H1 (cell line): ENCODE measurements around the gene SEC22C. TPM values are rescaled to one million over a fixed set of nuclear protein-coding genes. Genes with fewer than 3 reads are reported as not detected.

Experiments
- ASH2L ChIP-seq: fragments of 200-600, 300-600 bp; sonication (generic); IDR thresholded peaks from one replicate; pipeline ENCODE4 v1.7.1; 2017; ENCODE audit warnings: low read length
- BACH1 ChIP-seq: IDR thresholded peaks from 2 replicates; pipeline ENCODE4 v1.6.1; 2012; ENCODE audit warnings: low read length, improper control_type of control experiment
- CBX5 ChIP-seq: fragments of 300-800, 300-1000 bp; sonication (generic); IDR thresholded peaks from 2 replicates; pipeline ENCODE4 v1.7.1; 2016; ENCODE audit warnings: antibody characterized with exemption, low read length, low read depth
- HDAC2 ChIP-seq, 2 experiments: fragments of 300-600 bp in 1 of 2; sonication (generic) in 1 of 2; IDR thresholded peaks; 2 replicates each; pipeline ENCODE4 v1.6.1; 2011 to 2012; ENCODE audit warnings: low read depth in 2 of 2, low read length in 2 of 2, mild to moderate bottlenecking in 2 of 2, moderate library complexity in 2 of 2, borderline replicate concordance in 1 of 2, inconsistent platforms in 1 of 2
- PHF8 ChIP-seq: fragments of 200-600 bp; sonication (generic); conservative IDR thresholded peaks from 2 replicates; pipeline ENCODE4 v1.7.1; 2012; ENCODE audit warnings: low read depth, mild to moderate bottlenecking, inconsistent platforms, low read length, moderate library complexity
- RNF2 ChIP-seq: fragments of 200-900, 300-1000 bp; sonication (generic); IDR thresholded peaks from 2 replicates; pipeline ENCODE4 v1.7.1; 2016; ENCODE audit warnings: borderline replicate concordance, low read depth, mild to moderate bottlenecking, antibody characterized with exemption, low read length; ENCODE audit not compliant: poor library complexity, severe bottlenecking; ENCODE audit errors: missing control alignments
- SIN3A ChIP-seq, 2 experiments: IDR thresholded peaks in 1 of 2; conservative IDR thresholded peaks in 1 of 2; 2 replicates each; pipeline ENCODE4 v1.6.1; 2011 to 2012; ENCODE audit warnings: low read length in 2 of 2, improper control_type of control experiment in 1 of 2, low read depth in 1 of 2, mild to moderate bottlenecking in 1 of 2
- SUZ12 ChIP-seq: fragments of 200-600 bp; sonication (generic); IDR thresholded peaks from 2 replicates; pipeline ENCODE4 v1.6.1; 2012; ENCODE audit warnings: mild to moderate bottlenecking, inconsistent platforms, low read length, moderate library complexity, mixed read lengths
- TAF7 ChIP-seq: optimal IDR thresholded peaks from 2 replicates; pipeline ENCODE3; 2011; ENCODE audit warnings: low read depth, mild to moderate bottlenecking, inconsistent platforms, low read length, moderate library complexity, borderline replicate concordance
- TBP ChIP-seq: IDR thresholded peaks from 2 replicates; pipeline ENCODE4 v1.6.1; 2011; ENCODE audit warnings: low read depth, low read length, improper control_type of control experiment
- TEAD4 ChIP-seq: IDR thresholded peaks from 2 replicates; pipeline ENCODE4 v1.6.1; 2012; ENCODE audit warnings: low read depth, low read length, inconsistent platforms, mixed read lengths
- polyA plus RNA-seq, 7 experiments: library from polyadenylated mRNA; depleted of rRNA in 3 of 7; stranded (reverse) in 5 of 7; unstranded in 2 of 7; fragments of >200 nt in 5 of 7; fragments of 200-250 nt in 2 of 7; gene quantifications; 1 replicate in 5 of 7; 2 replicates in 1 of 7; 4 replicates in 1 of 7; pipeline versions ENCODE4 v1.2.1 to v1.2.3, GENCODE V29; 2011 to 2013; ENCODE audit warnings: missing spikeins in 2 of 7, mixed read lengths in 2 of 7
- total RNA-seq: library from RNA; stranded (reverse); fragmentation: NEBNext Ultra II Directional; extraction: Animal tissue kit (Norgen Biotek cat#: 25700); gene quantifications from 2 replicates; pipeline ENCODE4 v1.2.1, GENCODE V29; 2021
- TF ChIP-seq, protein P1 (sequence below): IDR thresholded peaks from 2 replicates; pipeline ENCODE4 v1.6.1; 2012; ENCODE audit warnings: inconsistent platforms

SEC22C gene
- total and polyA plus RNA-seq, 2 of the 8 experiments (the other 6 are each of a cell fraction or from before 2014, with no cell fraction given): 23.4 to 38.3 TPM

DNA sequence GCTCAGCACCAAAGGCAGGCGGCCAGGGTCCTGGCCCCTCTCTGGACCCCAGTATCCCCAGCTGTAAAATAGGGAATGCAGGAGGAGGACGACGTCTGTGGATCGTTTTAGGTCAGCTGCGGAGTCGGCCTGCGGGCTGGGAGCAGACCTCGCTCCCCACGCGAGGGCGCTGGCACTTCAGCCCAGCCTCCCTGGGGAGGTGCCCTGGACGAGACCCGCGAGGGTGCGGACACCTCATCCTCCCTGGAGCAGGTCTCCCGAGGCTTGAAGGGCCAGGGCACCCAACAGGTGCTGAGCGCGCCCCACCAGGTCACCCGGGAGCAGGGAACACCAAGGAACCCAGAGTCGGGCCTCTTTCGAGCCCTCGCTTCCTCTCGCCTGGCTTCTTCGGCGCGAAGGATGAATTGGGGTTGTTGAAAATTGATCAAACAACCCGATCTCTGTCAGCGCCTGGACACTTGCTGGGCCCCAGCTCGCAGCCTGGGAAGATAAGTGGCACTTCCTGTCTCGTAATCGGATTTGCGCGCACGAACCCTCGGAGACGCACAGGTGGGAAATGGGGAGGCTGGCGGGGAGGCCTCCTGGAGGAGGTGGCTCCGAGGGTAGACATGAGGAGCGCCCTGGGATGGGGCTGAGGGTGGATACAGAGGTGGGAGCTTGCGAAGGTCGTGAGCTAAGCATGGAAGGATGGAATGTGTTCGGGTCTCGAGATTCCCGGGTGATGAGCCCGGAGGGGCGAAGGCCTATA lies 79.9 kb downstream of the SEC22C start (continued):
- TF ChIP-seq HDAC2 (IDR thresholded peaks at IDR 0.05; ENCODE audit: borderline replicate concordance in 1 of 2, low read depth in 2 of 2, low read length in 2 of 2) (peak in 1 of 2 experiments; percentile 72; a peak in 2 of 4 replicates), TAF7 (no peak), SUZ12 (peak; percentile 56; the same call in 1 of the 2 replicates), TEAD4 (no peak), RNF2 (peak; percentile 51), TBP (no peak), PHF8 (peak; percentile 25; the same call in 1 of the 2 replicates), BACH1 (0 out of 2 replicates have a peak, but pooled peaks have one; percentile 42), ASH2L (peak; percentile 19), SIN3A (conservative IDR thresholded peaks at IDR 0.05 in 1 of 2, IDR thresholded peaks at IDR 0.05 in 1 of 2; ENCODE audit: low read depth in 1 of 2, low read length in 2 of 2) (peak in 1 of 2 experiments; percentile 5; a peak in 1 of 4 replicates), CBX5 (no peak)
- TF ChIP-seq, protein P1, sequence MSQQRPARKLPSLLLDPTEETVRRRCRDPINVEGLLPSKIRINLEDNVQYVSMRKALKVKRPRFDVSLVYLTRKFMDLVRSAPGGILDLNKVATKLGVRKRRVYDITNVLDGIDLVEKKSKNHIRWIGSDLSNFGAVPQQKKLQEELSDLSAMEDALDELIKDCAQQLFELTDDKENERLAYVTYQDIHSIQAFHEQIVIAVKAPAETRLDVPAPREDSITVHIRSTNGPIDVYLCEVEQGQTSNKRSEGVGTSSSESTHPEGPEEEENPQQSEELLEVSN: peak; percentile 74
